Daoy (cell line): ENCODE results near the gene DHX8. TPM values are rescaled to one million over a fixed set of nuclear protein-coding genes. Genes with fewer than 3 reads are reported as not detected.
"Not testable (repeated sequence)": the region's sequence is repeated elsewhere in the genome, so short reads cannot be mapped to it uniquely, and the experiment has no call there.

Experiments
- DNase-seq: peaks from one replicate; pipeline ENCODE4 v3.0.0-alpha.2; 2015; ENCODE audit warnings: low read depth
- total RNA-seq: library from RNA; depleted of rRNA; stranded (reverse); fragments of >200 nt; shearing (Covaris generic); gene quantifications from 2 replicates; pipeline ENCODE4 v1.2.3, GENCODE V29; 2014; rRNA removed

DHX8 gene
- 23.0 and 32.8 TPM in 2 replicates for total RNA-seq

- peak; percentile 93 for DNase-seq
Observed at GRCh38 chr17:43483674-43484551, at the start of gene DHX8. TSS of gene DHX8 (plus strand) at chr17:43483975. CDS start at chr17:43484038, 63 bp downstream.

DNA sequence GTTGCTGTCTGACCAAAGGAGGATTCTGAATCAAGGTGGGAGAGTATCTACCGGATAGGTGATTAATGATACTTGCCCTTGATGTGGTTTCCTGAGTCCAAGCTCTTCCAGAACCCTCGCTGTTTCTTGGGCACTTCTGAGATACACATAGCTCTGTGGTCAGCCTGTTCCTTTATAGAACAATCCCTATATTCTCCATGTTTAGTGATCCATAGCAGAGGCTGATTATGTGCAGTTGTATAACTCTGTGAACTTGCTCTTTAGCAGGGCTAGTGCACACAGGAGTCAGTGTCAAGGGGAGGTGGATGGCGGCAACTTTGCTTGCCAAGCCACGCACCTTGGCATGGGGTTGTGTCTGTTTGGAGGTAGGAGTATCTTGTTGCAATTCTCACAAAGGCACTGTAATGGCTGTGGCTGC, 48.9 kb upstream of the DHX8 start:
- DNase-seq = peak; percentile 38

DNA sequence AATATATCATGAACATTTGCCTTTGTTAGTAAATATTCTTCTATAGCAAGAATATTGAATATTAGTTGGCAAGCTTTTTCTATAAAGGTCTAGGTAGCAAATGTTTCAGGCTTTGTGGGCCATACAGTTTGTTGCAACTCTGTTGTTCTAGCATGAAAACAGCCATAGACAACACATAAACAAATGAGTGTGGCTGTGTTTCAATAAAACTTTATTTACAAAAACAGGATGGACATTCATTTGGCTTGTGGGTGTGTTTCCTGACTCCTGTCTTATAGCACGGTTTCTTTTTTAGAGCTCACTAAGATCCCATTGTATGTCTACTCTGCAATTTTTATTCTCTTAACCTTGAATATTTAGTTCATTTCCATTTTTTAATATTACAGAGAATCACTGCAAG, 46.0 kb upstream of the DHX8 start:
- DNase-seq = no peak

GRCh38 chr17:43438626-43439025, 45.1 kb upstream of the DHX8 start:
- no peak for DNase-seq

- DNase-seq = no peak
Observed at GRCh38 chr17:43439041-43439440, 44.7 kb upstream of the DHX8 start.

- no peak for DNase-seq
Observed at GRCh38 chr17:43442711-43443110, 41.1 kb upstream of the DHX8 start.

GRCh38 chr17:43443381-43443780, 40.4 kb upstream of the DHX8 start:
- DNase-seq = no peak

DNA sequence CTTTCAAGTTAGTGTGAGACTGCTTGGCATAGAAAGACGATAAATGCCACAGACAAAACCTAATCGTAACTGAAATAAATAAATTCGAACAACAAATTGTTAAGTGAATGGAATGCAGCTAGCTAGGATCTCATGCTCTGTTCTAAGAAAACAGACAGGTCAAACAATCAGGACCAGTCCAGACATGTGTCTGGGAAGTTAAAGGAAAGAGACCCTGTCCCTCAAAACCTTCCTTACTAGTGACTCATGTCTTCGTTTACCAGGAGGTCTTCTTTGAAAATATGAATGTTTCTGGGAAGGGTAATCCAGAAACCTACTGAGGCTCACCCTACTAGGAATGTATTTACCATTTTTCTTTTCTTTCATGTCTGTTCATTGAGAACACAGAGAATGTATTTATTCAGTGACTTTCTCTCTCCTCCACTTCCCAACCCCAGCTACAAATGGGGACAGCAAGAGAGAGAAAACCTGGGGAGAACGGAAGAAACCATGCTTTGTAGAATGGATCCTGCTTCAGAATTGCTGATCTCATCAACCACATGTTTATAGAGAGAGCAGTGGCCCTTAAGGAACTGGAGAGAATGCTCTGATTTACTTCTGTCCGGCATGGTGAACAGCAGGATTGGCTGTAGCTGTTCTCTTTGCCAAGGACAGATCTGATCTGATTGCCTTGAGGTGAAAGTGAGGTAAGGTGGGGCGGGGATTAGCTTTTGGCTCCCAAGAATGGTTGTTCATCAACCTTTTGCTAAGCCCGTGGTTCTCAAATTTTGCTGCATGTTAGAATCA, 39.4 kb upstream of the DHX8 start:
- DNase-seq = no peak

DNA sequence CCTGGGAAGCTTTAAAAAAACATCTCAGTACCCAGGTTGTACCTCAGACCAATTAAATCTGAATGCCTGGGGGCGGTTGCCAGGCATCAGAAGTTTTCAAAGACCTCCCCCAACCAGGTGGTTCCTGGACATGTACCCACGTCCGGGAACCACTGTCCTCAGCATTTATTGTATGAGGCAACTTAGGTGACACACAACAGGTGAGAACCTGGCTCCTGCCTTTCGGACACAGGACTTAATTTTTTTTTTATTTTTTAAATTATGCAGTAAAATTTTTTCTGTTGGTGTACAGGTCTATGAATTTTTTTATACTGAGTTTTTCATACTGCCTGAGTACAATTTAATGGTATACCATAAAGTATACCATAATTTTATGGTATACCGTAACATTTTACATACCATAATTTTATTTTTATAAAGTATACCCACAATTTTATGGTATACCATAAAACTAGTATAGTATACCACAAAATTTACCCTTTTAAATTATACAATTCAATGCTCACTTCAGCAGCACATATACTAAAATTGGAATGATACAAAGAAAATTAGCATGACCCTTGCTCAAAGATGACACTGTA, 38.7 kb upstream of the DHX8 start:
- no peak for DNase-seq

DNA sequence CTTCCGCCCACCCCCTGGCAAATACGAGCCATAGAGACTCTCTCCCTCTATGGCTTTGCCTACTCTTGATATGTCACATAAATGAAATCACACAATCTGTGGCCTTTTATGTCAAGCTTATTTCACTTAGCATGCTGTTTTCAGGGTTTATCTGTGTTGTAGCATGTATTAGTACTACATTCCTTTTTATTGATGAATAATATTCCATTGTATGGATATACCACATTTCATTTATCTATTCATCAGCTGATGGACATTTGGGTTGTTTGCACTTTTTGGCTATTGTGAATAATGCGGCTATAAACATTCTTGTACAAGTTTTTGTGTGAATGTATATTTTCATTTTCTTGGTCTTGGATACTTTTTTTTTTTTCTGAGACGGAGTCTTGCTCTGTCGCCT, 37.0 kb upstream of the DHX8 start:
- DNase-seq = no peak

DNA sequence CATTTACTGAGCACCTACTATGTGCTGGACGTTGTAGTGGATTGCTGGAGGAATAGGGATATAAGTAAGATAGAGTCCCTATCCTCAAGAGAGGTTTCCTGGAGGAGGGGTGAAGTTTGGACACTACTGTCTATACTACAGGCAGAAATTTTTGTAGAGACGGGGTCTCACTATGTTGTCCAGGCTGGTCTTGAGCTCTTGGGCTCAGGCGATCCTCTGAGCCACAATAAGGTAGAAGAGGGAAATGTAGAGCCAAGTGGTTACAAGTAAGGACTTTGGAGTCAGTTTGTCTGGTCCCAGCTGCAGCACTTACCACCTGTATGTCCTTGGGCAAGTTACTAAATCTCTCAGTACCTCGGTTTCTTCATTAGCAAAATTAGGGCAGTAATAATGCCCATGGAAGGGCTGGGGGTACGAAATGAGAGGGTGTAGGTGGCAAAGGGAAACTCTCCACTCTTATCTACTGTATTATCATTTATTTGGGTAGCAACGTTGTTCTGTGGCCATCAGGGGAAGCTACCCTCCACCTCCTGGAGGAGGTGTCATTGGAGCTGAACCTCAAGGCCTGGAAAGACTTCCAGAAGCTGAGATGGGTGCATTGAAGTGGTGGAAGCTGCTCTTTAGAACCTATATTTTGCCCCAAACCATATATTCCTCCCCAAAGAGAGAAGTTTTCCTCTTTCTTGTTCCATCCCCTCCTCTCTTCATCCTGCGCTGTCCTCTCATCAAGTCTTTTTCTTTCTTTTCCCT, 34.9 kb upstream of the DHX8 start:
- DNase-seq = no peak

DNA sequence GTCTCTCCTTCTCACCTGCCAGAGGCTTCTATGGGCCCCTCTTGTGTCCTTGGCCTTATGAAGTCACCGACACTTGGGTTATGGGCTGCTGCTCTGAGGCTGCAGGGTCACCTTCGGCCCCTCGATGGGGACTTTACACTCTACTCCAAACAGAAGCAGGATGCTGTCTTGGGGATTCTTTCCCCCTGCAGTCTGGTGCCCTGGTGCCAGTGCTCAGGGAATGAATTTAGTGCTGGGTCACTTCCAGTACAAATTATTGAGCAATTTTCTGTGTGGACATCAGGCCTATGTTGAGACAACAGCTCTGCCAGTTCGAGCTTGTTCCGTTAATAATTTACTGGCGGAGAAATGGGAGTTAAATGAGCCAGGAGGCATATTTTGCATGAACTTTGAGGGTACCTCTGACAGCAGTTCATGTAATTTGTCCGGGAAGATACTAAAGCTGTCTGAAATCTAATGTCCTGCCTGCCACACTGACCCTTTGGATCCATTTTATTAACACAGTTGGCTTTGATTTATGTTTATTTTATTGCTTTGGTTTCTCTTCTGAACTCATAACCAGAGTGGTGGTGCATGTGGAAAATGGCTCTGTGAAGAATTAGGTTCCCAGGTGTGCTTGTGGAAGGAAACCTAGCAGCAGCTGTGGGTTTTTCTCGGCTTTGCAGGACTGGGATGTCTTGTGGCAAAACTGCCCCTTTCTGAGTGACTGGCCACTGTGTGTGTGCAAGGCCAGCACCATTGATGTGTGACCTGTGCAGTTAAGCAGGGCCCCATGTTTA, 34.1 kb upstream of the DHX8 start:
- no peak for DNase-seq

DNA sequence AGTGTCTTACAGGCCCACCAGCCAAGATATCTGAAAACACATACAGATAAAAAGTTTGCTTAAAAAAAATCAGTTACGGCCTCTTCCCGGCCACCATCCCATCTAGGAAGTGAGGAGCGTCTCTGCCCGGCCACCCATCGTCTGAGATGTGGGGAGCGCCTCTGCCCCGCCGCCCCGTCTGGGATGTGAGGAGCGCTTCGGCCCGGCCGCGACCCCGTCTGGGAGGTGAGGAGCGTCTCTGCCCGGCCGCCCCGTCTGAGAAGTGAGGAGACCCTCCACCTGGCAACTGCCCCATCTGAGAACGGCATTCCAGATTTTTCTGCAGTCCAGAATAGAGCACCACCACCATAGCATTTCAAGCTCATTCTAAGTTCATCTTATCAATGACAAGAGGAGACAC, 33.0 kb upstream of the DHX8 start:
- not testable (repeated sequence) for DNase-seq

DNA sequence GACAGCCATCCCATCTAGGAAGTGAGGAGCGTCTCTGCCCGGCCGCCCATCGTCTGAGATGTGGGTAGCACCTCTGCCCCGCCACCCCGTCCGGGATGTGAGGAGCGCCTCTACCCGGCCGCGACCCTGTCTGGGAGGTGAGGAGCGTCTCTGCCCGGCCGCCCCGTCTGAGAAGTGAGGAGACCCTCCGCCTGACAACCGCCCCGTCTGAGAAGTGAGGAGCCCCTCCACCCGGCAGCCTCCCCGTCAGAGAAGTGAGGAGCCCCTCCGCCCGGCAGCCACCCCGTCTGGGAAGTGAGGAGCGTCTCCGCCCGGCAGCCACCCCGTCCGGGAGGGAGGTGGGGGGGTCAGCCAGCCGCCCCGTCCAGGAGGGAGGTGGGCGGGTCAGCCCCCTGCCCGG, 32.0 kb upstream of the DHX8 start:
- DNase-seq = not testable (repeated sequence)

- DNase-seq = no peak
Observed at GRCh38 chr17:43453331-43453812, 30.4 kb upstream of the DHX8 start.

- no peak for DNase-seq
Observed at GRCh38 chr17:43454868-43455267, 28.9 kb upstream of the DHX8 start.

DNA sequence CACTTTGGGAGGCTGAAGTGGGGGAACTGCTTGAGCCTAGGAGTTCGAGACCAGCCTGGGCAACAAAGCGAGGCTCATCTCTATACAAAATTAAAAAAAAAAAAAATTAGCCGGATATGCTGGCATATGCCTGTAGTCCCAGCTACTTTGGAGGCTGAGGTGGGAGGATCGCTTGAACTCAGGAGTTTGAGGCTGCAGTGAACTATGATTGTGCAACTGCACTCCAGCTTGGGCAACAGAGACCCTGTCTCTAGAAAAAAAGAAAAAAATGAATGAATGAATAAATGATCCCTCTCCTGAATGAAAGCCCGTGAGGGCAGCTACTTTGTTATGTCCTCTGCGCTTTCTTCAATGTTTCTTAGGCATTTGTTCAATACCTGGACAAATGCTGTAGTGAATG, 27.7 kb upstream of the DHX8 start:
- DNase-seq = no peak

DNA sequence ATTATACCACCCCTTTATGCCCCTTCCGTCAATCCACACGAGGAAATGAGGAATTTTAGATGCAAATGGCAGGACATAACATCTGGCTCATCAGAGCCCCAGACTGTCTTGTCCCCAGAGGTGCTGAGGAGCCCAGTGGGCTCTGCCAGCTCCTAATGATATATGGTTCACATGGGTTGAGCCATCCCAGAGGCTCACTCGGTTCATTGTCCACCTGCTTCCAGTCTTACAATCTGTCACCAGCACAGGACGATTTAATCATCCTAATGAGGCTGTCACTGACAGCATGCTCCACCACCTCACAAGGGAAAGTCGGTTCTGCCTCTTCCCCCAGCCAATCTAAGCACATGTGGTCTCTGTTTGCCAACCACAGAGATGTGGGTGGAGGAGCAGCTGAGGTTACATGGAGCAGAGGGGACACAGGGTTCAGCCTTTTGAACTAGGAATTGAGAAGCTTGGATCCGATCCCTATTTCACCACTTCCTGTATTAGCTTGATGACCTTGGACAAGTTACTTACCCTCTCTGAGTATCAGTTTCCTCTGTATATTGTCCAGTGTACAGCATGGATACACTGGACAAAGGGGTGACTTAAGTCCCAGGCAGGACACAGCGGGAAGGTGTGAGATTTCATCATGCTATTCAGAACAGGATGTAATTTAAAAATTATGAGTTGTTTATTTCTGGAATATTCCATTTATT, 27.0 kb upstream of the DHX8 start:
- peak; percentile 62 for DNase-seq

DNA sequence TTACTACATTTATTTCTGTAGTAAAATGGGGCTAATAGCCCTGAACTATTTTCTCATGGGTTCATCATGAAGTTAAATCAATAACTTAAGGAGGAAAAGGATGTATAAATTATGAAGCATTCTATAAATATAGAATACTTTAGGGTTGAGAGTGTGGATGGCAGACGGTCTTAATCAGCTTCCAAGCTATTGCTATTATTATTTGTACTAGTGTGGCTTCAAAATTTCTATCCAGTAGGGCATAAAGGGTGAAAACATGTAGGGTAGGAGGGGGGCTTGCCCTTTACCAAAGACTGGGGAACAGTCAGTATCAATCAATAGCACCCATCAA, 26.4 kb upstream of the DHX8 start:
- no peak for DNase-seq

- DNase-seq = not testable (repeated sequence)
Observed at GRCh38 chr17:43459878-43460277, 23.9 kb upstream of the DHX8 start.
